GM12878 (cell line): Measurements from ENCODE around the gene VSTM2B. TPM values are rescaled to one million over a fixed set of nuclear protein-coding genes. Genes with fewer than 3 reads are reported as not detected.

Experiments used
- ATAC-seq: fragments of 200-7000 bp; cut with Tn5 transposase; 3 replicates; pipeline ENCODE4 v1.9.1; 2020; ENCODE audit warnings: mild to moderate bottlenecking, moderate library complexity
- BruUV-seq: library from RNA; stranded (reverse); fragments of 400-500 nt; replicated peaks from 2 replicates; lab custom pipeline; 2021; lab: Mats Ljungman, UMichigan
- CTCF ChIA-PET: fragments of 300-600 bp; sonication (Branson Sonifier 250); formaldehyde crosslinking; extraction: SDS; loops from one replicate; lab custom pipeline; 2021; ENCODE audit warnings: inconsistent platforms; lab: Yijun Ruan, JAX
- POLR2A ChIA-PET: fragments of 350-600 bp; formaldehyde crosslinking; extraction: SDS; loops from one replicate; lab custom pipeline; 2021; ENCODE audit warnings: inconsistent platforms; lab: Charles Lee
- RAD21 ChIA-PET: fragments of 300-600 bp; sonication (Branson Sonifier 250); formaldehyde crosslinking; loops from one replicate; lab custom pipeline; 2023; ENCODE audit warnings: antibody characterized with exemption; ENCODE audit not compliant: unreplicated experiment; lab: Charles Lee
- SMC1A ChIA-PET: fragments of 300-600 bp; sonication (Branson Sonifier 250); formaldehyde crosslinking; loops from one replicate; lab custom pipeline; 2023; ENCODE audit not compliant: unreplicated experiment, uncharacterized antibody; lab: Charles Lee
- DNase-seq: peaks from one replicate; pipeline ENCODE4 v3.0.0-alpha.2; 2011; ENCODE audit warnings: low read depth, low spot score
- FAIRE-seq: peaks from 3 replicates; lab custom pipeline; 2011; peaks lifted over from hg19 to GRCh38; lab: Jason Lieb, UNC
- H2AFZ ChIP-seq: 2 replicates; pipeline ENCODE4 v1.6.0; 2011; ENCODE audit warnings: low read depth, low read length, control low read depth; ENCODE audit not compliant: control insufficient read depth
- H3K27ac ChIP-seq: 2 replicates; pipeline ENCODE4 v1.5.1; 2011; ENCODE audit warnings: control low read depth; ENCODE audit not compliant: control insufficient read depth, insufficient read depth
- H3K27me3 ChIP-seq, 2 experiments: replicated peaks in 1 of 2; 2 replicates each; pipeline versions ENCODE4 v1.6.0 to v1.6.1; 2011; ENCODE audit warnings: low read length in 1 of 2; ENCODE audit not compliant: control insufficient read depth in 2 of 2, insufficient read depth in 2 of 2
- H3K36me3 ChIP-seq, 2 experiments: 2 replicates each; pipeline ENCODE4 v1.5.1; 2011; ENCODE audit warnings: low read length in 1 of 2; ENCODE audit not compliant: control insufficient read depth in 2 of 2, insufficient read depth in 2 of 2
- H3K4me1 ChIP-seq: 2 replicates; pipeline ENCODE4 v1.6.1; 2011; ENCODE audit warnings: mild to moderate bottlenecking, low read length, moderate library complexity, mixed read lengths; ENCODE audit not compliant: control insufficient read depth, insufficient read depth
- H3K4me2 ChIP-seq: 2 replicates; pipeline ENCODE4 v1.6.0; 2011; ENCODE audit warnings: control low read depth; ENCODE audit not compliant: control insufficient read depth, insufficient read depth
- H3K4me3 ChIP-seq: fragments of 200-600 bp; sonication (generic); 2 replicates; pipeline ENCODE4 v1.5.1; 2016
- H3K79me2 ChIP-seq: 2 replicates; pipeline ENCODE4 v1.6.0; 2011; ENCODE audit warnings: low read length; ENCODE audit not compliant: control insufficient read depth, insufficient read depth
- H3K9ac ChIP-seq: 2 replicates; pipeline ENCODE4 v1.8.0; 2011; ENCODE audit warnings: low read length, control low read depth, mixed read lengths; ENCODE audit not compliant: control insufficient read depth, insufficient read depth
- H3K9me3 ChIP-seq: replicated peaks from 3 replicates; pipeline ENCODE4 v1.5.1; 2011; ENCODE audit warnings: mild to moderate bottlenecking, low read length; ENCODE audit not compliant: control insufficient read depth, insufficient read depth
- H4K20me1 ChIP-seq: 2 replicates; pipeline ENCODE4 v1.6.0; 2011; ENCODE audit not compliant: control insufficient read depth, insufficient read depth
- LARP7 ChIP-seq: fragments of 450-650 bp; IDR thresholded peaks from 2 replicates; pipeline ENCODE4 v1.6.1; 2017; ENCODE audit warnings: mild to moderate bottlenecking
- MEF2B ChIP-seq: fragments of 450-650 bp; IDR thresholded peaks from 2 replicates; pipeline ENCODE4 v1.6.1; 2018; ENCODE audit warnings: mild to moderate bottlenecking, moderate library complexity; ENCODE audit not compliant: partially characterized antibody, poor library complexity, severe bottlenecking
- POLR2AphosphoS5 ChIP-seq: IDR thresholded peaks from 2 replicates; pipeline ENCODE4 v1.6.1; 2011; ENCODE audit warnings: mild to moderate bottlenecking, low read length, inconsistent platforms
- SREBF1 ChIP-seq: IDR thresholded peaks from 2 replicates; pipeline ENCODE4 v1.6.1; 2012; ENCODE audit warnings: mild to moderate bottlenecking, low read length
- TAF1 ChIP-seq: IDR thresholded peaks from 2 replicates; pipeline ENCODE4 v1.6.1; 2011; ENCODE audit warnings: mild to moderate bottlenecking, low read depth, low read length, borderline replicate concordance
- TCF12 ChIP-seq: IDR thresholded peaks from 2 replicates; pipeline ENCODE4 v1.6.1; 2011; ENCODE audit warnings: low read depth, mild to moderate bottlenecking, low read length
- TCF7 ChIP-seq: IDR thresholded peaks from 2 replicates; pipeline ENCODE4 v1.6.1; 2014; ENCODE audit warnings: antibody characterized with exemption, borderline replicate concordance
- WGBS: methylation state at CpG from one replicate; pipeline ENCODE4 v1.1.6; 2016; ENCODE audit warnings: low lambda C conversion rate; ENCODE audit not compliant: insufficient replicate concordance, insufficient coverage; ENCODE audit errors: missing lambda C conversion rate; 5-methylcytosine and 5-hydroxymethylcytosine counted together
- in situ Hi-C: fragments of 300-500 bp; cut with MboI; formaldehyde crosslinking; loops from 9 replicates; pipeline ENCODE4 v1.14.3; 2018; ENCODE audit warnings: mixed read lengths
- intact Hi-C: fragments of 100-400 bp; cut with micrococcal nuclease; formaldehyde crosslinking; loops from one replicate; pipeline ENCODE4 v1.14.2; 2022; ENCODE audit not compliant: unreplicated experiment
- polyA plus RNA-seq, 11 experiments: library from polyadenylated mRNA; depleted of rRNA in 4 of 11; unstranded in 6 of 11; stranded (reverse) in 5 of 11; fragments of >200 nt; fragmentation: Nextera tagmentation in 4 of 11; fragmentation: Illumina TruSeq in 1 of 11; extraction: Ambion mirVana in 4 of 11; extraction: Trizol in 1 of 11; gene quantifications; 1 replicate in 1 of 11; 2 replicates in 10 of 11; pipeline versions ENCODE4 v1.2.1 to v1.2.3, GENCODE V29; 2011 to 2016; ENCODE audit warnings: inconsistent platforms in 2 of 11, missing spikeins in 2 of 11, low read depth in 1 of 11
- total RNA-seq, 4 experiments: library from RNA; depleted of rRNA in 3 of 4; stranded (reverse); fragments of >200 nt in 3 of 4; fragmentation: Illumina TruSeq in 1 of 4; extraction: Trizol in 1 of 4; gene quantifications; 2 replicates each; pipeline versions ENCODE4 v1.2.1 to v1.2.3, GENCODE V29; 2013 to 2021
- TF ChIP-seq, protein P1 (sequence below): fragments of 450-650 bp; IDR thresholded peaks from 2 replicates; pipeline ENCODE4 v1.6.1; 2017; ENCODE audit warnings: antibody characterized with exemption, mild to moderate bottlenecking, moderate library complexity
- TF ChIP-seq, protein P2 (sequence below): IDR thresholded peaks from 2 replicates; pipeline ENCODE4 v1.6.1; 2012; ENCODE audit warnings: low read depth, low read length, improper control_type of control experiment
- TF ChIP-seq, protein P3 (sequence below): fragments of 450-650 bp; formaldehyde crosslinking; IDR thresholded peaks from 2 replicates; pipeline ENCODE4 v1.4.0; 2020; ENCODE audit warnings: mild to moderate bottlenecking, moderate library complexity
- TF ChIP-seq, protein P4 (sequence below): fragments of 450-650 bp; IDR thresholded peaks from 2 replicates; pipeline ENCODE4 v1.6.1; 2016; ENCODE audit warnings: mild to moderate bottlenecking

VSTM2B gene
- total and polyA plus RNA-seq, 10 of the 15 experiments (the other 5 are each of a cell fraction or from before 2014, with no cell fraction given) = not detected

DNA sequence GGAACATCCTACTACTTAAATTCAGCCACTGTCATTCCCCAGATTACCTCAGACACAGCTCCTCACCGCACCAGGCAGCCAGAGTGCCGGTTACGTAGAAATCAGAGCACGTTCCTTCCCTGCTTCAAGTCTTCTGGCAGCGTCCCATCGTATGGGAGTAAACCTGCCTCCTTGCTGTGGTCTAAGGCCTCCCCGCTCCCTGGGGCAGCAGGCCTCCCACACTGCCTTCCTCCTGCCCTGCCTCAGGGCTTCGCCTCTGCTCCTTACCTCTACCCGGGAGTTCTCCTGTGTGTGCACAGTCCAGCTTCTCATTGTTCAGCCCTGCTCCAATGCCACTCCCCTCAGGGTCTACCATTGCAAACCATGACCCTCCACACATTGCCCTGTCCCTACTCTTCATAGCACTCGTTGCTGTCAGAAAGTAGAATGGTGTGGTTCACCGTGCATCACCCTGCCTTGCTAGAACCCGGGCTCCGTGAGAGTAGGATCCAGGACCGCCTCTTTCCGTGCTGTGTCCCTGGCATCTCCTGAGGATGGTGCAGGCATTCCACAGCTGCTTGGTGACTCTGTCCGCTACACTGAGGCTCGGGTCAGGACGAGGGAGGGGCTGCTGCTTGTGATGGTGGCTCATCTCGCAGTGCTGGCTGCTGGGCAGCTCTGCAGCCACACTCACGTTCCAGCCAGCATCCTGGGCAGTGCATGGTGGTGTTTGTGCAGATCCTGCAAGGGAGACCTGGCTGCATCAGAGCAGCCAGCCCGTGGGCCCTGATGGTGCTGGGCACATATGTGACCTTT, 87.2 kb downstream of the VSTM2B start (continued):
- TF ChIP-seq, protein P1, sequence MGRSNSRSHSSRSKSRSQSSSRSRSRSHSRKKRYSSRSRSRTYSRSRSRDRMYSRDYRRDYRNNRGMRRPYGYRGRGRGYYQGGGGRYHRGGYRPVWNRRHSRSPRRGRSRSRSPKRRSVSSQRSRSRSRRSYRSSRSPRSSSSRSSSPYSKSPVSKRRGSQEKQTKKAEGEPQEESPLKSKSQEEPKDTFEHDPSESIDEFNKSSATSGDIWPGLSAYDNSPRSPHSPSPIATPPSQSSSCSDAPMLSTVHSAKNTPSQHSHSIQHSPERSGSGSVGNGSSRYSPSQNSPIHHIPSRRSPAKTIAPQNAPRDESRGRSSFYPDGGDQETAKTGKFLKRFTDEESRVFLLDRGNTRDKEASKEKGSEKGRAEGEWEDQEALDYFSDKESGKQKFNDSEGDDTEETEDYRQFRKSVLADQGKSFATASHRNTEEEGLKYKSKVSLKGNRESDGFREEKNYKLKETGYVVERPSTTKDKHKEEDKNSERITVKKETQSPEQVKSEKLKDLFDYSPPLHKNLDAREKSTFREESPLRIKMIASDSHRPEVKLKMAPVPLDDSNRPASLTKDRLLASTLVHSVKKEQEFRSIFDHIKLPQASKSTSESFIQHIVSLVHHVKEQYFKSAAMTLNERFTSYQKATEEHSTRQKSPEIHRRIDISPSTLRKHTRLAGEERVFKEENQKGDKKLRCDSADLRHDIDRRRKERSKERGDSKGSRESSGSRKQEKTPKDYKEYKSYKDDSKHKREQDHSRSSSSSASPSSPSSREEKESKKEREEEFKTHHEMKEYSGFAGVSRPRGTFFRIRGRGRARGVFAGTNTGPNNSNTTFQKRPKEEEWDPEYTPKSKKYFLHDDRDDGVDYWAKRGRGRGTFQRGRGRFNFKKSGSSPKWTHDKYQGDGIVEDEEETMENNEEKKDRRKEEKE = no peak

DNA sequence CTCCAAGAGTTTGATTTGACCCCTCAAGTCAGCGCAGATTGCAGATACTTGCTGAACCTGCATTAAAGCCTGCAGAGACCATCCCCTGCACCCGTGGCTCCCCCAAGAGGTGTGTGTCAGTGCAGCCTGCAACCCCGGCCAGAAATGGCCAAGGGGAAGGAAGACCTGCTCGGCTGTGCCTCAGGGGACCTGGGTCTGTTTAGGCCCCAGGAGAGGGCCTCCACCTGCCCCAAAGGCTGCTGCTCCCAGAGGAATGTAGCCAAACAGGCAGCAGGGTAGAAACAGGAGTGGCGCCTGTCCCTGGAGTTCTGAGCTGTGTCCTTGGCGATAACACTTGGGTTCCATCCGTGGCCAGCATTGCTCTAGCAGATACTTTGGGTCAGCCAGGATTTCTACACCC, 88.3 kb downstream of the VSTM2B start:
- BruUV-seq = no TSS peak
- SMC1A ChIA-PET = interaction anchor here (1.0 kb wide), 1 partner anchor 416 kb away, joined by 3 read pairs; no protein-coding TSS in a partner anchor
- FAIRE-seq (no peak), DNase-seq (no peak), ATAC-seq (no peak)
- Histone ChIP-seq H3K4me2 (no peak overlapping the region), H3K4me1 (peaks cover 14% of the 10 kb centered on the region), H3K27ac (no peak overlapping the region), H2AFZ (no peak overlapping the region), H3K36me3 (peaks cover 17 to 23% of the 10 kb centered on the region in 2 experiments), H3K4me3 (no peak overlapping the region), H3K9me3 (no peaks in the 10 kb centered on the region), H3K79me2 (no peaks in the 10 kb centered on the region), H4K20me1 (no peaks in the 10 kb centered on the region), H3K9ac (no peak overlapping the region), H3K27me3 (no peaks in the 10 kb centered on the region)
- intact Hi-C loops (no loop called here), in situ Hi-C loops (loop anchor here (10.0 kb wide), 1 partner anchor 51 kb away; the partner anchor contains the start of gene PLEKHF1)
- 68% methylated on average over 7 of the region's 7 CpGs for WGBS
- RAD21 ChIA-PET = interaction anchor here (0.8 to 1.2 kb wide), 2 partner anchors 52 to 146 kb away, joined by 3 read pairs; partner anchors contain the start of gene PLEKHF1
- POLR2A ChIA-PET = interaction anchor here (0.6 to 1.0 kb wide), 3 partner anchors 8 to 54 kb away, joined by 3 to 6 read pairs (median 3); partner anchors contain the start of genes PLEKHF1 and POP4
- CTCF ChIA-PET = interaction anchor here (0.6 to 9.5 kb wide), 4 partner anchors 12 to 100 kb away, joined by 3 to 237 read pairs (median 24); partner anchors contain the start of gene C19orf12
- TF ChIP-seq POLR2AphosphoS5 (no peak), TCF12 (no peak), MEF2B (no peak), TCF7 (no peak), LARP7 (no peak), TAF1 (no peak), SREBF1 (no peak)
- TF ChIP-seq, protein P2, sequence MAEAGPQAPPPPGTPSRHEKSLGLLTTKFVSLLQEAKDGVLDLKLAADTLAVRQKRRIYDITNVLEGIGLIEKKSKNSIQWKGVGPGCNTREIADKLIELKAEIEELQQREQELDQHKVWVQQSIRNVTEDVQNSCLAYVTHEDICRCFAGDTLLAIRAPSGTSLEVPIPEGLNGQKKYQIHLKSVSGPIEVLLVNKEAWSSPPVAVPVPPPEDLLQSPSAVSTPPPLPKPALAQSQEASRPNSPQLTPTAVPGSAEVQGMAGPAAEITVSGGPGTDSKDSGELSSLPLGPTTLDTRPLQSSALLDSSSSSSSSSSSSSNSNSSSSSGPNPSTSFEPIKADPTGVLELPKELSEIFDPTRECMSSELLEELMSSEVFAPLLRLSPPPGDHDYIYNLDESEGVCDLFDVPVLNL = no peak
- TF ChIP-seq, protein P3, sequence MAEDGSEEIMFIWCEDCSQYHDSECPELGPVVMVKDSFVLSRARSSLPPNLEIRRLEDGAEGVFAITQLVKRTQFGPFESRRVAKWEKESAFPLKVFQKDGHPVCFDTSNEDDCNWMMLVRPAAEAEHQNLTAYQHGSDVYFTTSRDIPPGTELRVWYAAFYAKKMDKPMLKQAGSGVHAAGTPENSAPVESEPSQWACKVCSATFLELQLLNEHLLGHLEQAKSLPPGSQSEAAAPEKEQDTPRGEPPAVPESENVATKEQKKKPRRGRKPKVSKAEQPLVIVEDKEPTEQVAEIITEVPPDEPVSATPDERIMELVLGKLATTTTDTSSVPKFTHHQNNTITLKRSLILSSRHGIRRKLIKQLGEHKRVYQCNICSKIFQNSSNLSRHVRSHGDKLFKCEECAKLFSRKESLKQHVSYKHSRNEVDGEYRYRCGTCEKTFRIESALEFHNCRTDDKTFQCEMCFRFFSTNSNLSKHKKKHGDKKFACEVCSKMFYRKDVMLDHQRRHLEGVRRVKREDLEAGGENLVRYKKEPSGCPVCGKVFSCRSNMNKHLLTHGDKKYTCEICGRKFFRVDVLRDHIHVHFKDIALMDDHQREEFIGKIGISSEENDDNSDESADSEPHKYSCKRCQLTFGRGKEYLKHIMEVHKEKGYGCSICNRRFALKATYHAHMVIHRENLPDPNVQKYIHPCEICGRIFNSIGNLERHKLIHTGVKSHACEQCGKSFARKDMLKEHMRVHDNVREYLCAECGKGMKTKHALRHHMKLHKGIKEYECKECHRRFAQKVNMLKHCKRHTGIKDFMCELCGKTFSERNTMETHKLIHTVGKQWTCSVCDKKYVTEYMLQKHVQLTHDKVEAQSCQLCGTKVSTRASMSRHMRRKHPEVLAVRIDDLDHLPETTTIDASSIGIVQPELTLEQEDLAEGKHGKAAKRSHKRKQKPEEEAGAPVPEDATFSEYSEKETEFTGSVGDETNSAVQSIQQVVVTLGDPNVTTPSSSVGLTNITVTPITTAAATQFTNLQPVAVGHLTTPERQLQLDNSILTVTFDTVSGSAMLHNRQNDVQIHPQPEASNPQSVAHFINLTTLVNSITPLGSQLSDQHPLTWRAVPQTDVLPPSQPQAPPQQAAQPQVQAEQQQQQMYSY (CRISPR knock-in tag) = no peak
- TF ChIP-seq, protein P4, sequence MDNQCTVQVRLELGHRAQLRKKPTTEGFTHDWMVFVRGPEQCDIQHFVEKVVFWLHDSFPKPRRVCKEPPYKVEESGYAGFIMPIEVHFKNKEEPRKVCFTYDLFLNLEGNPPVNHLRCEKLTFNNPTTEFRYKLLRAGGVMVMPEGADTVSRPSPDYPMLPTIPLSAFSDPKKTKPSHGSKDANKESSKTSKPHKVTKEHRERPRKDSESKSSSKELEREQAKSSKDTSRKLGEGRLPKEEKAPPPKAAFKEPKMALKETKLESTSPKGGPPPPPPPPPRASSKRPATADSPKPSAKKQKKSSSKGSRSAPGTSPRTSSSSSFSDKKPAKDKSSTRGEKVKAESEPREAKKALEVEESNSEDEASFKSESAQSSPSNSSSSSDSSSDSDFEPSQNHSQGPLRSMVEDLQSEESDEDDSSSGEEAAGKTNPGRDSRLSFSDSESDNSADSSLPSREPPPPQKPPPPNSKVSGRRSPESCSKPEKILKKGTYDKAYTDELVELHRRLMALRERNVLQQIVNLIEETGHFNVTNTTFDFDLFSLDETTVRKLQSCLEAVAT = no peak
